Measurements from ENCODE around the gene SLC28A1.

Gene SLC28A1

GRCh38 chr15:84942456-84942855 lies 58.0 kb downstream of the SLC28A1 start:
- Mint-ChIP-seq H3K9me3 (no peaks in the 10 kb centered on the region), H3K36me3 (ENCODE audit: low read depth) (no peaks in the 10 kb centered on the region), H3K4me1 (ENCODE audit: low read depth) (peaks cover 2% of the 10 kb centered on the region), H3K27ac (no peak overlapping the region), H3K27me3 (ENCODE audit: low read depth) (peaks cover 10% of the 10 kb centered on the region), H3K4me3 (no peak overlapping the region)

DNA sequence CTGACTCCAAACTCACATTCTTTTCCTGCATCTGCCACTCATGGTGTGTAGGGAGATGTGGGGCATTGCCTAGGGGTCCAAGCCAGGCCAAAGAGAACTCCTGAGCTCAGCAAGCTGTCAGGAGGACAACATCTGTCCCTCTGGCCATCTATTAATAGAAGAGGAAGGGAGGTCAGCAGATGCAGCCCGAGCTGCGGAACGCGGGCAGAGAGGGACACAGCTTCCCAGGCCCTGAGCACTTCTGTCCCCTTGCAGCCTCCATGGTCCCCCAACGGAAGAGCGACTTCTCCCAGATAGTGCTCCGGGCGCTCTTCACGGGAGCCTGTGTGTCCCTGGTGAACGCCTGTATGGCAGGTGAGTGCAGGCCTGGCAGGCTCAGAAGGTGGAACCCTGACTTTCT lies 59.8 kb downstream of the SLC28A1 start:
- Mint-ChIP-seq H3K4me3 (no peak overlapping the region), H3K9me3 (no peaks in the 10 kb centered on the region), H3K4me1 (ENCODE audit: low read depth) (peaks cover 2% of the 10 kb centered on the region), H3K27me3 (ENCODE audit: low read depth) (peaks cover 7% of the 10 kb centered on the region), H3K36me3 (ENCODE audit: low read depth) (no peaks in the 10 kb centered on the region), H3K27ac (no peak overlapping the region)

DNA sequence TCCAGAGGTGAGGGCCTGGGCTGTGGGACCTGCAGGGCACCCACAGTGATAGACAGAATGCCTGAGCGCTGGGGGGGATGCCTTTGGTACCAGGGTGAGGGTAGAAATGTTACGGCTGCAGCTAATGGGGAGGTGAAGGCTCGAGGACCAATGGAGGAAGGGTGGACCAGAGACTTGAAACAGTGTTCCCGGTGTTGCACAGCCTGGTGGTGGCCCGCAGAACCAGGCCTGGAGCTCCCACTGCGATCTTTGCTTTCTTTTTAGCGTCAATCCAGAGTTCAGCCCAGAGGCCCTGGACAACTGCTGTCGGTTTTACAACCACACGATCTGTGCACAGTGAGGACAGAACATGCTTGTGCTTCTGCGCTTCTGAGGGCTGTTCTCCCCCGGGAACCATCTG lies 60.4 kb downstream of the SLC28A1 start:
- Mint-ChIP-seq H3K27ac (no peak overlapping the region), H3K9me3 (no peaks in the 10 kb centered on the region), H3K4me3 (no peak overlapping the region), H3K27me3 (ENCODE audit: low read depth) (peaks cover 7% of the 10 kb centered on the region), H3K36me3 (ENCODE audit: low read depth) (no peaks in the 10 kb centered on the region), H3K4me1 (ENCODE audit: low read depth) (peaks cover 2% of the 10 kb centered on the region)

GRCh38 chr15:84946772-84947489 lies 62.5 kb downstream of the SLC28A1 start:
- H3K4me3 Mint-ChIP-seq, result no peak overlapping the region
- H3K9me3 Mint-ChIP-seq, result no peaks in the 10 kb centered on the region
- H3K27me3 Mint-ChIP-seq (ENCODE audit: low read depth), result peaks cover 7% of the 10 kb centered on the region
- H3K27ac Mint-ChIP-seq, result no peak overlapping the region
- no peaks in the 10 kb centered on the region for H3K36me3 Mint-ChIP-seq (ENCODE audit: low read depth)
- no peaks in the 10 kb centered on the region for H3K4me1 Mint-ChIP-seq (ENCODE audit: low read depth)

DNA sequence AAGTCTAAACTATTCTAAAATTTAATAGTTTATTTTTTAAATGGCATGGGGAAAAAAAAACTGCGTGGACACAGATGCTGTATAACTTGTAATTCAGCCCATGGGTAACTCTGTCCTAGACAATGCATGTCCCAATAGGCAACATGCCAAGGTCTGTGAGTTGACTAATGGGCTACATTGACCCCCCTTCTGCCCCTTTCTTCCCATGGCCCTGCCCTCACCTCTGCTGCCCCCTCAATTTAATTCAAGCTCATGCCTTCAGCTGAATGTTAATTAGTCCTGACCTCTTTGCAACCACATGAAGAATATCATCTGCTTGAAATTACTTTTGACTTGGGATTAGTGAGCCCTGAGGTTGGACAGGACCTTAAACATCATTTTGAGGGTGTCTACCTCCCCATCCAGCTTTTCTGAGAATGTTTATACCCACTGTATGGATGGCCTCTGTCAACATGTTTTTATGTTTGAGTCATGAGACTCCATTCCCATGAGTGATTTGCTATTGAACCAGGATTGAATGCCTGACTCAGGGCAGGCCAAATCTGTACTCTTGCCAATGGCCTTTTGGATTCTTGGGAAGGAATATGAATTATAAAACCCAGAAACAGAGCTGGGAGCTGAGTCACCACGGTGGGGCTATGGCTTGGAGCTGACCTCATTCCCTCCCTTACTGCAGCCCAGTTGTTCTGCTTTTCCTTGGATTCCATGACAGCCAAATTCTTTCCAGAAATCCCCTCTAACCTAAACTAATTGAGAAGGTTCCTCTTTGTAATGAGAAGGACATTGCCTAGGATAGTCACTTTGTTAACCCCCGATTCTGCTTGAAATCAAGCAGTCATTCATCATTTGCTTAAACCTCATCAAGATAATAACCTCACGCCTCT lies 63.7 kb downstream of the SLC28A1 start:
- no peak overlapping the region for H3K27ac Mint-ChIP-seq
- no peaks in the 10 kb centered on the region for H3K36me3 Mint-ChIP-seq (ENCODE audit: low read depth)
- H3K27me3 Mint-ChIP-seq (ENCODE audit: low read depth), result peaks cover 7% of the 10 kb centered on the region
- H3K4me3 Mint-ChIP-seq, result no peak overlapping the region
- no peaks in the 10 kb centered on the region for H3K9me3 Mint-ChIP-seq
- no peaks in the 10 kb centered on the region for H3K4me1 Mint-ChIP-seq (ENCODE audit: low read depth)

- Mint-ChIP-seq H3K9me3 (no peaks in the 10 kb centered on the region), H3K4me1 (ENCODE audit: low read depth) (no peaks in the 10 kb centered on the region), H3K27ac (no peak overlapping the region), H3K36me3 (ENCODE audit: low read depth) (no peaks in the 10 kb centered on the region), H3K27me3 (ENCODE audit: low read depth) (peaks cover 7% of the 10 kb centered on the region), H3K4me3 (no peak overlapping the region)
These were observed 64.6 kb downstream of the SLC28A1 start for GRCh38 chr15:84949043-84949442.

DNA sequence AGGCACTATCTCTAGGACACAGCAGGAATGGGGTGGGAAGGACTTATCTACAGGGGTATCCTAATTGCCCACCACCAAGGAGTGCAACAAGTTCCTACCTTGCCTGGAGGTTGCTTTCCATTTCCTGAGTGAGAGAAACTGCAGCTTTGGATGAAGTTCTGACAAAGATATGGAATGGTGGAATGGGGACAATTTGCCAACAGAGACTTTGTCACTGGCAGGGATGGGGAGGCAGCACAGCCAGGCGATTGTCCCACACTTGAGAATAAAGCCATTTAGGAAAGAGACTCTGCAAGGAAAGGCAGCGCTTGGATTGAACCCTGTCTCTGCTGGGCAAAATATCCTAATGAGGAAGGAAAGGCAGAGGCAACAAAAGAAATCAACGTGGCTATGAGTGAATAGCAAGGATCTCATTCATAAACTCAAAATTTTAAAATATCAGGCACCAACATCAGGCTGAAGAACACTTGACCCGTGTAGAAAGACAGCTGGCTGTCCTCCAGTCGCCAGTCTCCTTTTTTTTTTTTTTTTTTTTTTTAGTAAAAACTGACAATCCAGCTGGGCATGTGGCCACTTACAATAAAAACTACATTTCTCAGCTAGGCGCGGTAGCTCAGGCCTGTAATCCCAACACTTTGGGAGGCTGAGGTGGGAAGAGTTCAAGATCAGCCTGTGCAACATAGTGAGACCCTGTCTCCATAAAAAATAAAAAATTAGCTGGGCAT lies 65.5 kb downstream of the SLC28A1 start:
- Mint-ChIP-seq H3K4me3 (no peak overlapping the region), H3K36me3 (ENCODE audit: low read depth) (no peaks in the 10 kb centered on the region), H3K27ac (no peak overlapping the region), H3K9me3 (no peaks in the 10 kb centered on the region), H3K27me3 (ENCODE audit: low read depth) (peaks cover 7% of the 10 kb centered on the region), H3K4me1 (ENCODE audit: low read depth) (no peaks in the 10 kb centered on the region)

DNA sequence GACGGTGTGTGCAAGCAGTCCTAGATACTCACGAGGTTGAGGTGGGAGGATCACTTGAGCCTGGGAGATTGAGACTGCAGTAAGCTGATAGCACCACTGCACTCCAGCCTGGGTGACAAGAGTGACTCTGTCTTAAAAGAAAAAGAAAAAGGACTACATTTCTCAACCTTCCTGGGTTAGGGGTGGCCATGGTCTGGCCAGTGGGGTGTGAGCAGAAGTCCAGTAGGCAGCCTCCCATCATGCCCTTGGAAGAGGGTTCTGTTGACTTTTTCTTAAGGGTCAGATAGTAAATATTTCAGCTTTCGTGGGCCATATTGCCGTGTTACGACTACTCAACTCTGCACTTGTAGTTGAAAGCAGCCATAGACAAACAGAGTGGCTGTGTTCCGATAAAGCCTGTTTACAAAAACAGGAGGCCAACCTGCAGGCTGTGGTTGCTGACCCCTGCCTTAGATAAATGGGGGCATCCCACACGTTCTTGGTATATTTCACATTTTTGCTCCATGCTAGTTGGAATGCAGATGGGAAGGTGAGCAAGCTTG lies 66.2 kb downstream of the SLC28A1 start:
- Mint-ChIP-seq H3K36me3 (ENCODE audit: low read depth) (no peaks in the 10 kb centered on the region), H3K27ac (no peak overlapping the region), H3K27me3 (ENCODE audit: low read depth) (peaks cover 11% of the 10 kb centered on the region), H3K4me3 (no peak overlapping the region), H3K9me3 (no peaks in the 10 kb centered on the region), H3K4me1 (ENCODE audit: low read depth) (no peaks in the 10 kb centered on the region)

DNA sequence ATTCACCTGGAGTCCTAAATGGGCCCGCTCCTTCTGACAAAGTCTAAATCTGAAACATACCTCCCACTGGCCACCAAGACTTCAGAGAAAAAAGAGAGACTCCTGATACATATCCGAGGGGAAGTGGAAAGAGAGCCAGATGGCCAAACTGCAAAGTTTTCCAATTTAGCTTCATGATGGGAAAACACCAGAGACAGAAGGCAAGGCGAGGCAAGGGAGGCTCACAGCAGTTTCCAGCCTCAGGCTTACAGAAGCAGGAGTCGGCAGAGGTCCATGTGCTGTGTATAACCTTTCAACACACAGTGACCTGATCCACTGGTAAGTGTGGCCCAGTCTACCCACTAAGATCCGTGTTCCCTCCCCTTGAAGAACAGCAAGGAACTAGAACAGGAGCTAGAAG lies 67.3 kb downstream of the SLC28A1 start:
- H3K27me3 Mint-ChIP-seq (ENCODE audit: low read depth), result peaks cover 22% of the 10 kb centered on the region
- H3K36me3 Mint-ChIP-seq (ENCODE audit: low read depth), result no peaks in the 10 kb centered on the region
- H3K4me3 Mint-ChIP-seq, result no peak overlapping the region
- H3K9me3 Mint-ChIP-seq, result no peaks in the 10 kb centered on the region
- H3K27ac Mint-ChIP-seq, result no peak overlapping the region
- no peaks in the 10 kb centered on the region for H3K4me1 Mint-ChIP-seq (ENCODE audit: low read depth)

- no peaks in the 10 kb centered on the region for H3K9me3 Mint-ChIP-seq
- H3K27ac Mint-ChIP-seq, result no peak overlapping the region
These were observed 68.7 kb downstream of the SLC28A1 start for GRCh38 chr15:84953136-84953535.

GRCh38 chr15:84953726-84954125 lies 69.3 kb downstream of the SLC28A1 start:
- Mint-ChIP-seq H3K4me3 (no peak overlapping the region), H3K4me1 (ENCODE audit: low read depth) (no peaks in the 10 kb centered on the region), H3K27ac (no peak overlapping the region), H3K9me3 (no peaks in the 10 kb centered on the region), H3K27me3 (ENCODE audit: low read depth) (peaks cover 31% of the 10 kb centered on the region), H3K36me3 (ENCODE audit: low read depth) (no peaks in the 10 kb centered on the region)

More at GRCh38 chr15:84953136-84953535, 68.7 kb downstream of the SLC28A1 start:
- H3K4me1 Mint-ChIP-seq (ENCODE audit: low read depth), result no peaks in the 10 kb centered on the region
- no peak overlapping the region for H3K4me3 Mint-ChIP-seq
- peaks cover 33% of the 10 kb centered on the region for H3K27me3 Mint-ChIP-seq (ENCODE audit: low read depth)
- H3K36me3 Mint-ChIP-seq (ENCODE audit: low read depth), result no peaks in the 10 kb centered on the region

DNA sequence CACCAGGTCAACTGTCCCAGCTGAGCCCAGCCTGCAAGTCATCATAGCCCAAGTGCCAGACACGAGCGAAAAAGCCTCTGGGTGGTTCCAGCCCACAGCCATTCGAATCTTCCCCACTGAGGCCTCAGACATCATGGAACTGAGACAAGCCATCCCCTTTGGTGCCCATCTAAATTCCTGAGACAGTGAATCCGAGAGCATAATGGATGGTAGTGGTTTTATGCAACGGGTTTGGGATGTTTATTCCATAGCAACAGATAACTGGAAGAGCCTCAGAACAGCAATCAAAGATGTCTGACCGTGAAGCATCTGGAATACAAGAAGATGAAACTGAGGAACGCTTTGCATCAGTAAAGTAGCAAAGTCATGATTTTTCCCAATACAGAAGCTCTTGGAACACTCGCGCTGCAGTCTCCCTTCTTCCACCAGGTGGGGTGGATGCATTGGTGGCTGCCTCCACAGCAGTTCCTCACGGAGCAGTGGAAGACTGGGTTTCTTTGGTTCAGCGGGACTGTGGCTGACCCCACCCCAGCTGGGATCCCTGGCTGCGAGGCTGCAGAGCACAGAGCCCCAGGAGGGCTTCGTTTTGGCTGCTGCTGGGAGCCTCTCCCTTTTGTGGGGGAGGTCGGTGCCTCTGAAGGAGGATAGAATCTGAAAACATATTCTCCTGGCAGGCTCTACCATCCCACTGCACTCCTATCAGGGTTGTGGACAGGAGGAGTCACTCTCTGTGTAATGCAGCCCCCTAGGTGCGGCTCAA lies 70.8 kb downstream of the SLC28A1 start:
- Mint-ChIP-seq H3K27me3 (ENCODE audit: low read depth) (peaks cover 31% of the 10 kb centered on the region), H3K4me1 (ENCODE audit: low read depth) (peaks cover 5% of the 10 kb centered on the region), H3K4me3 (no peak overlapping the region), H3K27ac (no peak overlapping the region), H3K9me3 (no peaks in the 10 kb centered on the region), H3K36me3 (ENCODE audit: low read depth) (no peaks in the 10 kb centered on the region)

GRCh38 chr15:84956199-84956598 lies 71.7 kb downstream of the SLC28A1 start:
- peaks cover 31% of the 10 kb centered on the region for H3K27me3 Mint-ChIP-seq (ENCODE audit: low read depth)
- H3K36me3 Mint-ChIP-seq (ENCODE audit: low read depth), result no peaks in the 10 kb centered on the region
- H3K4me1 Mint-ChIP-seq (ENCODE audit: low read depth), result peaks cover 5% of the 10 kb centered on the region
- H3K9me3 Mint-ChIP-seq, result no peaks in the 10 kb centered on the region
- H3K27ac Mint-ChIP-seq, result no peak overlapping the region
- no peak overlapping the region for H3K4me3 Mint-ChIP-seq

All from T-helper 1 cell treated with Interleukin-12 subunit alpha and Interleukin-12 subunit beta and Interleukin-4 antibody, amounts not matched to agents 30 μg/mL and 1 μg/mL, for 36 hours (primary cell).